Adrenal gland (tissue), 12 donors: Measurements from ENCODE around the gene ACAD9. TPM values are rescaled to one million over a fixed set of nuclear protein-coding genes. Genes with fewer than 3 reads are reported as not detected.

Source experiments
- DNase-seq, 7 donors: peaks; one replicate each; pipeline ENCODE4 v3.0.0-alpha.2; 2019 to 2020
- H3K27ac ChIP-seq, 5 donors: fragments of 200-600 bp; sonication (generic) in 4 of 5; 1 replicate in 3 of 5; 2 replicates in 2 of 5; pipeline versions ENCODE4 v1.5.1 to v1.8.0; 2016 to 2020; ENCODE audit warnings: mild to moderate bottlenecking in 1 of 5
- H3K27me3 ChIP-seq: fragments of 200-600 bp; 2 replicates; pipeline ENCODE4 v1.8.0; 2021
- H3K36me3 ChIP-seq, 2 donors: fragments of 200-600 bp; replicated peaks in 1 of 2; 1 replicate in 1 of 2; 2 replicates in 1 of 2; pipeline versions ENCODE4 v1.5.1 to v1.8.0; 2018 to 2022
- H3K4me1 ChIP-seq, 2 donors: fragments of 200-600 bp; replicated peaks in 1 of 2; 1 replicate in 1 of 2; 2 replicates in 1 of 2; pipeline versions ENCODE4 v1.5.1 to v1.8.0; 2018 to 2021
- H3K4me3 ChIP-seq, 4 donors: fragments of 200-600 bp; sonication (generic) in 3 of 4; one replicate each; pipeline ENCODE4 v1.5.1; 2016 to 2018
- H3K9me3 ChIP-seq, 3 donors: fragments of 200-600 bp; sonication (generic) in 1 of 3; replicated peaks in 1 of 3; 1 replicate in 2 of 3; 2 replicates in 1 of 3; pipeline versions ENCODE4 v1.5.1 to v1.8.0; 2016 to 2021
- POLR2A ChIP-seq, 2 donors: fragments of 450-650 bp; IDR thresholded peaks; one replicate each; pipeline ENCODE4 v1.6.1; 2017; ENCODE audit warnings: antibody characterized with exemption in 2 of 2, mild to moderate bottlenecking in 2 of 2, moderate library complexity in 1 of 2
- WGBS, 4 donors: extraction: QIAGEN DNeasy Blood & Tissue Kit in 2 of 4; methylation state at CpG; one replicate each; pipeline versions ENCODE4 v1.1.5 to v1.1.7; 2013 to 2017; 5-methylcytosine and 5-hydroxymethylcytosine counted together
- intact Hi-C, 2 donors: fragments of 100-400 bp; cut with DNase I; formaldehyde crosslinking; loops; one replicate each; pipeline versions ENCODE4 v1.14.1 to v1.15.0; 2022 to 2023
- polyA plus RNA-seq, 3 donors: library from polyadenylated mRNA; stranded (reverse); fragments of 200-250 nt in 2 of 3; fragments of 350-450 nt in 1 of 3; fragmentation: Illumina TruSeq in 1 of 3; extraction: RNeasy Lipid Tissue Mini Kit (QIAGEN cat#74804) in 1 of 3; gene quantifications; one replicate each; pipeline ENCODE4 v1.2.3, GENCODE V29; 2013 to 2014
- total RNA-seq, 9 donors: library from RNA; depleted of rRNA in 4 of 9; stranded (reverse); fragments of >200 nt in 4 of 9; fragments of 120-200 nt in 1 of 9; fragmentation: NEBNext Ultra II Directional in 1 of 9; extraction: Animal tissue kit (Norgen Biotek cat#: 25700) in 1 of 9; gene quantifications; one replicate each; pipeline versions ENCODE4 v1.1.0 to v1.2.4, GENCODE V29; 2013 to 2023
- TF ChIP-seq, protein P1 (sequence below), 6 experiments: fragments of 450-650 bp in 4 of 6; fragments of 200-600 bp in 2 of 6; sonication (generic) in 1 of 6; IDR thresholded peaks; 1 replicate in 5 of 6; 2 replicates in 1 of 6; pipeline versions ENCODE4 v1.5.1 to v1.8.0; 2016 to 2021; ENCODE audit warnings: antibody characterized with exemption in 6 of 6, mild to moderate bottlenecking in 2 of 6, moderate library complexity in 1 of 6
- donor health status: healthy with polysubstance abuse.
- donor health status: Bipolar disorder and iron deficiency.
- donor health status: DM: yes; HTN: yes; CAD: no.
- donor health status: DM: no; HTN: no; CAD: no.
- donor health status: DM: no; HTN: no; CAD: no.
- donor health status: DM: yes; HTN: yes; CAD: no.

ACAD9 gene
- total and polyA plus RNA-seq, 12 donors = 39.1 to 68.0 (median 51.6) TPM

DNA sequence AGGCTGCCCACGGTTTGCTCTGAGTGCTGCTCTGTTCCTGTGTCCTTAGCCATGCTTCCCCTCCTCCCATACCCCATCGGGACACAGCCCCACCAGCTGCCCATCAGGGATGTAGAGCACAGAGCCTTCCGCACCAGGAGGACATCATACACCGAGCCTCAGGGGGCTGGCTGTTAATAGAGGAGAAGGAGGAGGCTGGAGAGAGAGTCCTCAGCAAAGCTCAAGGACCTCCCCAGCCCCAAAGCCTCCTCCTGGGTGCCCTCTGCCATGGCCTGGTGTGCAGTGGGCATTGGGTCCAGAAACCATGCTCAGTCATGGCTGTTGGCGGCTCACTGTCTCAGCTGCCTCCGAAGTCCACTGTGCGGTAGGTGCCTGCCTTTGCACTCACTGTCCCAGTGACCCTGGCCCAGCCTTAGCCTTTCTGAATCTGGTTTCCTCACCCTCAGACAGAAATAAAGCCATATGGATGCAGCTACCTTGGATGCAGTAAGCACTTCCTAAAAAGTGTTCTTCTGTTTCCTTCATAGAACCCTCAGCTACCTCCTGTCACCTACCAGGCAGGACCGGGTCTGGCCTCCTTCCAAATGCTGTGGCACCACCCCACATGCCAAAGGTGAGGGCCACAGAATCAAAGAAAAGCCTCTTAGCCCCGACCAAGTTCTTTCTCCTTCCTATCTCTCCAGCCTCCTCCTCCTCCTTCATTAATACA lies 53.9 kb downstream of the ACAD9 start:
- Histone ChIP-seq H3K4me1 (no peaks in the 10 kb centered on the region), H3K27me3 (no peaks in the 10 kb centered on the region), H3K4me3 (no peak overlapping the region), H3K27ac (no peak overlapping the region), H3K9me3 (no peaks in the 10 kb centered on the region), H3K36me3 (no peaks in the 10 kb centered on the region)
- 61 to 69% (median 67%) methylated on average over 9 of the region's 9 CpGs for WGBS, 4 donors
- TF ChIP-seq, protein P1, sequence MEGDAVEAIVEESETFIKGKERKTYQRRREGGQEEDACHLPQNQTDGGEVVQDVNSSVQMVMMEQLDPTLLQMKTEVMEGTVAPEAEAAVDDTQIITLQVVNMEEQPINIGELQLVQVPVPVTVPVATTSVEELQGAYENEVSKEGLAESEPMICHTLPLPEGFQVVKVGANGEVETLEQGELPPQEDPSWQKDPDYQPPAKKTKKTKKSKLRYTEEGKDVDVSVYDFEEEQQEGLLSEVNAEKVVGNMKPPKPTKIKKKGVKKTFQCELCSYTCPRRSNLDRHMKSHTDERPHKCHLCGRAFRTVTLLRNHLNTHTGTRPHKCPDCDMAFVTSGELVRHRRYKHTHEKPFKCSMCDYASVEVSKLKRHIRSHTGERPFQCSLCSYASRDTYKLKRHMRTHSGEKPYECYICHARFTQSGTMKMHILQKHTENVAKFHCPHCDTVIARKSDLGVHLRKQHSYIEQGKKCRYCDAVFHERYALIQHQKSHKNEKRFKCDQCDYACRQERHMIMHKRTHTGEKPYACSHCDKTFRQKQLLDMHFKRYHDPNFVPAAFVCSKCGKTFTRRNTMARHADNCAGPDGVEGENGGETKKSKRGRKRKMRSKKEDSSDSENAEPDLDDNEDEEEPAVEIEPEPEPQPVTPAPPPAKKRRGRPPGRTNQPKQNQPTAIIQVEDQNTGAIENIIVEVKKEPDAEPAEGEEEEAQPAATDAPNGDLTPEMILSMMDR (IDR thresholded peaks at IDR 0.05) = no peak
- TF ChIP-seq POLR2A (IDR thresholded peaks at IDR 0.05) = no peak
- intact Hi-C loops = no loop called here
- DNase-seq = peak in 1 of 7 donors; percentile 30

DNA sequence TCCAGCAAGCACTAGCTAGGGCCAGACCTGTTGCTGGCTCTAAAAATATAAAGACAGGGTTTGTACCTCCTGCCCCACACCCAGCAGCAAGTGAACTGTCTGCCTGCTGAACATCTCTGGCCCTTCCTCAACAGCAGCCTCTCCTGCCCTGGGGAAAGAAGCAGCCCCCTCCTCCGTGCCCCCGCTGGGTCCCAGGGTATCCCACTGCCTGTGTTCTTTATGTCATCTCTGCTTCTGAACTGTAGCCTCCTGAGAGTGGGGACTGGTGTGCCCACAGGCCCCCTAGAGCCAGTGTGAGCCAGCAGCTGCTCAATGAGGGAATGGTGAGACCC lies 54.5 kb downstream of the ACAD9 start:
- TF ChIP-seq, protein P1 (IDR thresholded peaks at IDR 0.05) = no peak
- no peak for TF ChIP-seq POLR2A (IDR thresholded peaks at IDR 0.05)
- no peaks in the 10 kb centered on the region for H3K36me3 ChIP-seq
- intact Hi-C loops = no loop called here
- H3K4me1 ChIP-seq = no peaks in the 10 kb centered on the region
- DNase-seq = no peak
- no peaks in the 10 kb centered on the region for H3K27me3 ChIP-seq
- WGBS, 4 donors = 84 to 100% (median 86%) methylated on average over 1 to 2 of the region's 2 CpGs
- H3K4me3 ChIP-seq = no peak overlapping the region
- H3K9me3 ChIP-seq = no peaks in the 10 kb centered on the region
- H3K27ac ChIP-seq = no peak overlapping the region

DNA sequence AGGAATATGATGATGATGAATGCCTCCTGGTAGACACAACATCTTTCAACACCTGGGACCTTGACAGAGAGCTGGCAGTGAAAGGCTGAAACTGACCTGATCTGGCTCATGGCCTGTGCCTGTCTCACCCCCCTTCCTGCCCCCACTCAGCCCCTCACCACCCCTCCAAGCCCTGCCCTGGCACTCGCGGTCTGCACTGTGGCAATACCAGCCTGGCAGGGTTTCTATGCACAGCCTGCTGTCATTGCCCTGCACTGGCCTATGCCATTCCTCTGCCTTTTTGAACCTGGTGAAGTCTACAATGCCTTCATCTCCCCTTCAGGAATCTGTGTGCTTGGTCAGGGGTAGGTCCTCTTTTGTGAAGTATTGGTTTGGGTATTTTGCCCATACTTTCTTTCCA lies 56.5 kb downstream of the ACAD9 start:
- Histone ChIP-seq H3K4me3 (no peak overlapping the region), H3K9me3 (no peaks in the 10 kb centered on the region), H3K36me3 (no peaks in the 10 kb centered on the region), H3K27me3 (no peaks in the 10 kb centered on the region), H3K27ac (no peak overlapping the region), H3K4me1 (no peaks in the 10 kb centered on the region)
- DNase-seq = peak in 1 of 7 donors; percentile 5
- no peak for TF ChIP-seq POLR2A (IDR thresholded peaks at IDR 0.05)
- intact Hi-C loops = no loop called here
- WGBS, 4 donors = 43 to 83% (median 73%) methylated on average over 2 of the region's 2 CpGs; no CpG with 5 or more reads in 1 of the 4 donors

DNA sequence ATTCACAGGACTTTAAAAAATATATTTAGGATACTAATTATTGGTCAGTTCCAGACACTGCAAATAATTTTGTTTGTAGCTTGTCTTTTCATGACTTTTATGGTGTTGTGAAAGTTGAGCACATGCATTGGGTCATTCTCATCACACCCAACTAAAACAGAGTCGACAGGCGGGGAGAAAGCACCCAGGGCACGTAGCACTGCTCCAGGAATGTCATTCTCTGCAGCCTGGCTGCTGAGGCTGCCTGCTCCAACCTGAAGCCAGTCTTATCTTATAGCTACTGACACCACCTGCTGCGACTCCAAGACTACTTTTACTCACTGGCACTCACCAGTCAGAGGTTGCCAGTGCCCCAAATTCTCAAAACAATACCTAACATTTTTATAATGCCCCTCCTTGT lies 56.9 kb downstream of the ACAD9 start:
- H3K4me1 ChIP-seq = no peaks in the 10 kb centered on the region
- WGBS, 4 donors = 71 to 84% (median 74%) methylated on average over 4 of the region's 4 CpGs

DNA sequence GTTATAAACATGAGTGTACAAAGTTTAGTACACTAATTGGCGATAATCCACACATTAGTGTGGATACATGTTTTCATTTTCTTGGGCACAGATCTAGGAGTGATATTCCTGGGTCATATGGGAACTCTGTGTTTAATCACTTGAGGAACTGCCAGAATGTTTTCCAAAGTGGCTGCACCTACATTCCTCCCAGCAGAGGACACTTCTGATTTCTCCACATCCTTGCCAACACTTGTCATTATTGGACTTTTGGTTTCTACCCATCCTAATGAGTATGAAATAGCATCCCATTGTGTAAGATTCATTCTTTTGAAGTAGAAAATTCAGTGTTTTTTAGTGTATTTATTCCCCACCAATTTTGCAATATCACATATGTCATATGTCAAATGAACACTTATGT lies 60.8 kb downstream of the ACAD9 start:
- TF ChIP-seq, protein P1 (IDR thresholded peaks at IDR 0.05) = no peak
- TF ChIP-seq POLR2A (IDR thresholded peaks at IDR 0.05) = no peak
- intact Hi-C loops = no loop called here
- Histone ChIP-seq H3K9me3 (no peaks in the 10 kb centered on the region), H3K4me3 (no peak overlapping the region), H3K36me3 (no peaks in the 10 kb centered on the region), H3K4me1 (no peaks in the 10 kb centered on the region), H3K27me3 (no peaks in the 10 kb centered on the region), H3K27ac (no peak overlapping the region)
- DNase-seq = no peak
- WGBS, 4 donors = 82 to 93% (median 89%) methylated on average over 1 of the region's 1 CpG

More for the DNA sequence above, 56.9 kb downstream of the ACAD9 start:
- intact Hi-C loops = no loop called here
- Histone ChIP-seq H3K36me3 (no peaks in the 10 kb centered on the region), H3K27ac (no peak overlapping the region), H3K9me3 (no peaks in the 10 kb centered on the region), H3K27me3 (no peaks in the 10 kb centered on the region), H3K4me3 (no peak overlapping the region)
- no peak for TF ChIP-seq POLR2A (IDR thresholded peaks at IDR 0.05)
- DNase-seq = peak in 1 of 7 donors; percentile 31
